Measurements from ENCODE around the gene MEF2D.

Gene MEF2D

DNA sequence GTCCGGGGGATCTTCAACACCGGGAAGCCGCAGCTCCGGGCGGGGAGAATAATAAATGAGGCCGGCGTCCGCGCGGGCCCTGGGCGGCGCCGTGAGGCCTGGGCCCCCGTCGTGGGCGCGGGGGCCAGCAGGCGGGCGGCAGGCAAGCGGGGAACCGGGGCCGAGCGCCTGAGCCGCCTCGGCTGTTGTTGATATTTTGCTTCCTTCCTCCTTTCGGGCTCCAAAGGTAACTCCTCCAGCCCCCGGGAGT is at the start of gene MEF2D:
MEF2D (minus strand) TSS at position 233 of the 250 bp plus-strand sequence. CDS start 17,483 bp downstream, outside the sequence.
- ATAC-seq (replicated peaks; ENCODE audit: extremely low read depth, poor library complexity, severe bottlenecking) (no peak), DNase-seq (ENCODE audit: low spot score in 2 of 2) (no peak)
- peaks cover 77% of the 10 kb centered on the region for H3K4me1 Mint-ChIP-seq
- no peaks in the 10 kb centered on the region for H3K9me3 Mint-ChIP-seq
- H3K27me3 Mint-ChIP-seq: no peaks in the 10 kb centered on the region
- H3K4me3 Mint-ChIP-seq: peak within 1 kb of the TSS; percentile 87
- peaks cover 33% of the 10 kb centered on the region for H3K36me3 Mint-ChIP-seq (ENCODE audit: insufficient read depth)
- H3K27ac Mint-ChIP-seq (ENCODE audit: low read depth): peak within 1 kb of the TSS; percentile 99

DNA sequence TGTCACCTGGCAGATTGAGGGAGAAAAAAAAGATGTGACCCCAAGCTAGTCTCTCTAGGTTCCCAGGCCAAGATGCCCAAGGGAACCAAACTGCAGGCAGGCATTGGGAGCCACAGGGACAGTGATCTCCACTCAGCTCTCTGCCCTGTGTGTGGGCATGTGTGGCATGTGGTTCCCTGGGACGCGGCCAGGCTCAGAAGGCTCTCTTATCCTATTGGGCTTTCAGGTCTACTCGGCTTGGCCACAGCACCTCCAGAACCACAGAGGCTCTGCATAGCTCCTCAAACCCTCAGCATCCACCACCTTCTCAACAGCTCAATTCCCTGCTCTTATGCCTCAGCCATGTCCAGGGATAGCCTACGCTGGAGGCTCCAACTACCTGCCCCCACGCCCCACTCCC is 49.8 kb upstream of the MEF2D start:
- no peaks in the 10 kb centered on the region for H3K4me1 Mint-ChIP-seq

DNA sequence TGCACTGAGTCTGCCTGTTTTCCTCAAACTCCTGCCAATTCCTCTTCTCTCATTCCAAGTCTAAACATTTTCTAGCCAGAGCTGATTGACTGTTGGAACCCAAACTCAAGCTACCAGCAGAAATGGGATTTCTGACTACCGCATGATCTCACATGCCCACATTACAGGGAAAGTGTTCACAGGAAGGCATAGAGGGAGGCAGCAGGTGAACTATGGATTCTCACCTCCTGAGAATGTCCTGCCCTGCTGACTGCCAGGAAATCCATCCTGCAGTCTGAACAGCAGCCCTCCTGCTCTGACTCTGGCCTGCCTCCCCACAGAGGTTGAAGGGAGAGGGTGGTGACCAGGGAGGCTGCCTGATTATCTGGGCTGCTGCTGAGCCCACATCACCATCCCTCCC is 49.3 kb upstream of the MEF2D start:
- ATAC-seq (replicated peaks; ENCODE audit: extremely low read depth, poor library complexity, severe bottlenecking) (no peak), DNase-seq (ENCODE audit: low spot score in 2 of 2) (no peak)
- H3K27ac Mint-ChIP-seq (ENCODE audit: low read depth): no peak overlapping the region
- H3K4me1 Mint-ChIP-seq: no peaks in the 10 kb centered on the region
- no peak overlapping the region for H3K4me3 Mint-ChIP-seq
- no peaks in the 10 kb centered on the region for H3K27me3 Mint-ChIP-seq
- no peaks in the 10 kb centered on the region for H3K9me3 Mint-ChIP-seq
- no peaks in the 10 kb centered on the region for H3K36me3 Mint-ChIP-seq (ENCODE audit: insufficient read depth)

More for the DNA sequence above, 49.8 kb upstream of the MEF2D start:
- H3K4me3 Mint-ChIP-seq: no peak overlapping the region
- ATAC-seq (replicated peaks; ENCODE audit: extremely low read depth, poor library complexity, severe bottlenecking) (no peak), DNase-seq (ENCODE audit: low spot score in 2 of 2) (no peak)
- H3K9me3 Mint-ChIP-seq: no peaks in the 10 kb centered on the region
- no peaks in the 10 kb centered on the region for H3K27me3 Mint-ChIP-seq
- no peak overlapping the region for H3K27ac Mint-ChIP-seq (ENCODE audit: low read depth)
- H3K36me3 Mint-ChIP-seq (ENCODE audit: insufficient read depth): no peaks in the 10 kb centered on the region

DNA sequence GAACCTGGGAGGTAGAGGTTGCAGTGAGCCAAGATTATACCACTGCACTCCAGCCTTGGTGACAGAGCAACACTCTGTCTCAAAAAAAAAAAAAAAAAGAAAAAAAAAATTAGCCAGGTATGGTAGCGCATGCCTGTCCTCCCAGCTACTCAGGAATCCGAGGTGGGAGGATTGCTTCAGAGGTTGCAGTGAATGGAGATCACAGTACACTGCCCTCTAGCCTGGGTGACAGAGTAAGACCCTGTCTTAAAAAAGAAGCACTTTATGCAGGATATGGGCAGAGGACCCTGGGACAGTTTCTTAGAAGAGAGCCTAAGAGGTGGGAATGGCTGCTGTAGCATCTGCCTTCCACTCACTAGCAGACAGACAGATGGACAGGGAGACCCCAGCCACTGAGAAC is 48.8 kb upstream of the MEF2D start:
- H3K4me1 Mint-ChIP-seq: no peaks in the 10 kb centered on the region
- no peaks in the 10 kb centered on the region for H3K27me3 Mint-ChIP-seq
- H3K4me3 Mint-ChIP-seq: no peak overlapping the region
- no peaks in the 10 kb centered on the region for H3K36me3 Mint-ChIP-seq (ENCODE audit: insufficient read depth)
- no peak for ATAC-seq (replicated peaks; ENCODE audit: extremely low read depth, poor library complexity, severe bottlenecking)
- H3K9me3 Mint-ChIP-seq: no peaks in the 10 kb centered on the region
- DNase-seq (ENCODE audit: low spot score in 2 of 2): no peak
- no peak overlapping the region for H3K27ac Mint-ChIP-seq (ENCODE audit: low read depth)

DNA sequence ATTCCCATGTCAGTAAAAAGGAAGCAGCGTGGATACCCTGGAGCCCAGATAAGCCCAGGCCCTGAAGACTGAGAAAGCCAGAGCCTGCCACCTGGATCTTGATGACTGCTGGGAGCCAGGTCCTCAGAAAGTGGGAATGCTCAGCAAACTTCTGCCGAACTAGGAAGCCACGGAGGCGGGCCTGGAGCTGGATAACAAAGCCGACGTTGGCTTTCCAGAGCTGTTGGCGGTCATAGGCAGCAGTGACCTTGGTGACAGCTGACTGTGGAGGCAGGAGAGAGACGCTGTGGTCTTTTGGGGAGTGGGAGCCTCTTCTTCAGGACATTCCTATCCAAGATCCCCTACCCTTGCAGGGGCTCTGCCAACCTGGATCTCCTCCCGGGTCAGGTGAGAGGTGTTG is 47.4 kb upstream of the MEF2D start:
- ATAC-seq (replicated peaks; ENCODE audit: extremely low read depth, poor library complexity, severe bottlenecking): no peak
- no peak for DNase-seq (ENCODE audit: low spot score in 2 of 2)
- Mint-ChIP-seq H3K27me3 (no peaks in the 10 kb centered on the region), H3K4me3 (no peak overlapping the region), H3K9me3 (no peaks in the 10 kb centered on the region), H3K27ac (ENCODE audit: low read depth) (no peak overlapping the region), H3K4me1 (peaks cover 2% of the 10 kb centered on the region), H3K36me3 (ENCODE audit: insufficient read depth) (no peaks in the 10 kb centered on the region)

DNA sequence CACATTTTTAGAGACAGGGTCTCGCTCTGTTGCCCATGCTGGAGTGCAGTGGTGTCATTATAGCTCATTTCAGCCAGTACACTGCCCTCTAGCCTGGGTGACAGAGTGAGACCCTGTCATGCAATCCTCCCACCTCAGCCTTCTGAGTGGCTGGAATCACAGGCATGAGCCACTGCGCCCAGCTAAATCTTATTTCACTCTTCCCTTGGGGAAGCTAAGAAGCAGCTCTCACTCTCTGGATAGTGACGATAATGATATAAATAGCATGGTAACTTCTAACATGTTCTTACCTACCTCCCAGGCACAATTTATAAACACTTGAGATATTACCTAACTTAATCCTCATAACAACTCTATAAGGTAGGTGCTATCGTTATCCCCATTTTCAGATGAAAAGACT is 46.9 kb upstream of the MEF2D start:
- Mint-ChIP-seq H3K4me1 (peaks cover 4% of the 10 kb centered on the region), H3K27ac (ENCODE audit: low read depth) (no peak overlapping the region), H3K36me3 (ENCODE audit: insufficient read depth) (no peaks in the 10 kb centered on the region), H3K4me3 (no peak overlapping the region), H3K9me3 (no peaks in the 10 kb centered on the region), H3K27me3 (no peaks in the 10 kb centered on the region)
- DNase-seq (ENCODE audit: low spot score in 2 of 2) (no peak), ATAC-seq (replicated peaks; ENCODE audit: extremely low read depth, poor library complexity, severe bottlenecking) (no peak)

DNA sequence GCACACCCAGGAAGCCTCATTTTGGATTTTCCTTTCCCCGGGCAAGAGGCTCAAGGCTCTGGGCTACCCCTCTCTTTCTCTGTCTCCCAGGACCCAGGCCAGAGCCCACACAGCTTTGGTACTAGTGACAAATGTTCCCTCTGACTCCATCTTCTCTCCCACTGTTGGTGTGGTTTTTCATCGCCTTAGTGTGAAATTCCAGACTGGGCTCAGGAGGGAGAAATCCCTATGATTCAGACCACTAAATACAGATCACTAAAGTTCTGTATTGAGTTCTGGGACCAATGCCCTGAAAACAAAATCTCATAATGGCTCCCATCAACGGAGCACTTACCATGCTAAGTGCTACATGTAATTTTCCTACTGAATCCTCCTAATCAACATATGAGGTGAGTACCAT is 45.7 kb upstream of the MEF2D start:
- Mint-ChIP-seq H3K9me3 (no peaks in the 10 kb centered on the region), H3K27ac (ENCODE audit: low read depth) (no peak overlapping the region), H3K36me3 (ENCODE audit: insufficient read depth) (no peaks in the 10 kb centered on the region), H3K4me3 (no peak overlapping the region), H3K27me3 (no peaks in the 10 kb centered on the region), H3K4me1 (peaks cover 4% of the 10 kb centered on the region)
- DNase-seq (ENCODE audit: low spot score in 2 of 2) (no peak), ATAC-seq (replicated peaks; ENCODE audit: extremely low read depth, poor library complexity, severe bottlenecking) (no peak)

DNA sequence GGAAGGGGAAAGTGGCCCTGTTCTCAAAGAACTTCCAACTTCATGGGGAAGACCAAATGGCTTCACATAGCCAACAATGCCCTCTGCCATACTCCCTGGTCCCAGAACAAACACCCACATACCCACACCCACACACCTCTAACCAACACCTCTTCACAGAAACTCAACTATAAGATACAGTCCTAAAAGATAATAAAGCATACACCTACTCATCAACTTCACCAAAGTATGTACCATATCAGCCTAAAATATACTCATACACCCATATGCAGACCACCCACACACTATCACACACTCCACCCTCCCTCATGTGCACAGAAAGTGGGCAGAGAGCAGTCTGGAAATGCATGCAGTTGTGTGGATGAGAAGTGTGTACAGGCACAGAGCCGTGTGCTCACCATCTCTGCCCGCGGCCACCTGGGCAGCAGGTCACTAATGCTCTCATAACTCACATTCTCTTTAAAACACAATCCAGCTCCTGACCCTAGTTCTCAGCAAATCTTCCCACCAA is 44.1 kb upstream of the MEF2D start:
- Mint-ChIP-seq H3K9me3 (no peaks in the 10 kb centered on the region), H3K27ac (ENCODE audit: low read depth) (no peak overlapping the region), H3K4me1 (peaks cover 4% of the 10 kb centered on the region)

DNA sequence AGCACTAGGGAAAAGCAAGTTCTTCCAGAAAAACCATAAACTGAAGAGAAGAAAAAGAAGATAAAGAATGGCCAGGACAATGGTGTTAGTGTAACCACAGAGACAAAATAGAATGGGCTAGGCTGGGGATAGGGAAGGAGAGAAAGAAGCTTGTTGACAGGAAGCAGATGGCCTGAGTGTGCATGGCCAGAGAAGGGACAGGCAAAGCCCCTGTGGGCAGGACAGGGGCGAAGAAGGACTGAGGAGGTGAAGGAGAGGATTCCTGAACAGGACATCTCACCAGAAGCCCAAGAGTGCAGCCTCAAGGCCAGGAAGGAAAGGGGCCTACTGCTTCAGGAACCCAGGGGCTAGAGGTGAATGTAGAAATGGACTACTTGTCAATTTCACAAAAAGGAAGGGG is 42.5 kb upstream of the MEF2D start:
- no peak for ATAC-seq (replicated peaks; ENCODE audit: extremely low read depth, poor library complexity, severe bottlenecking)
- H3K9me3 Mint-ChIP-seq: no peaks in the 10 kb centered on the region
- DNase-seq (ENCODE audit: low spot score in 2 of 2): no peak
- H3K36me3 Mint-ChIP-seq (ENCODE audit: insufficient read depth): no peaks in the 10 kb centered on the region
- H3K27me3 Mint-ChIP-seq: no peaks in the 10 kb centered on the region
- peaks cover 4% of the 10 kb centered on the region for H3K4me1 Mint-ChIP-seq
- H3K4me3 Mint-ChIP-seq: no peak overlapping the region
- no peak overlapping the region for H3K27ac Mint-ChIP-seq (ENCODE audit: low read depth)

More for the DNA sequence above, 44.1 kb upstream of the MEF2D start:
- Mint-ChIP-seq H3K27me3 (no peaks in the 10 kb centered on the region), H3K36me3 (ENCODE audit: insufficient read depth) (no peaks in the 10 kb centered on the region), H3K4me3 (no peak overlapping the region)
- no peak for ATAC-seq (replicated peaks; ENCODE audit: extremely low read depth, poor library complexity, severe bottlenecking)
- no peak for DNase-seq (ENCODE audit: low spot score in 2 of 2)

DNA sequence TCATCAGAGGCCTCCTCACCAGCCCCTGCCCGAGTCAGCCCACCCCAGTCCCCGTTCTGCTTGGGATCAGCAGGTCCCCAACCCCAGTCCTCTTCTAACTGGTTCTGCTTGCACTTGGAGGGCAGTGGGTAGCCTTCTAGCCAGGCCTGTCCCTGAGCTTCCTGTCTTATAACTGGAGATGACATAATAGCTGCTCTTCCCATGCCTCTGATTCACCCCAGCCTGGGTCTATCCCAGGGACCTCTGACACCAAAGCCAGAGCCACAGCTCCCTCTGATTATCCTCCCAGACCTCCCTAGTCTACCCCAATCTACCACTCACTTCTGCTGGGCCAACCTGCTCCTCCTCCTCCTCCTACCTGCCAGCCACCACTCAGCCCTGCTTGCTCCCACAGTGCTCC is 40.4 kb upstream of the MEF2D start:
- H3K27ac Mint-ChIP-seq (ENCODE audit: low read depth): no peak overlapping the region
- ATAC-seq (replicated peaks; ENCODE audit: extremely low read depth, poor library complexity, severe bottlenecking) (no peak), DNase-seq (ENCODE audit: low spot score in 2 of 2) (no peak)
- H3K4me3 Mint-ChIP-seq: no peak overlapping the region
- peaks cover 4% of the 10 kb centered on the region for H3K4me1 Mint-ChIP-seq
- H3K27me3 Mint-ChIP-seq: no peaks in the 10 kb centered on the region
- no peaks in the 10 kb centered on the region for H3K9me3 Mint-ChIP-seq
- H3K36me3 Mint-ChIP-seq (ENCODE audit: insufficient read depth): no peaks in the 10 kb centered on the region

DNA sequence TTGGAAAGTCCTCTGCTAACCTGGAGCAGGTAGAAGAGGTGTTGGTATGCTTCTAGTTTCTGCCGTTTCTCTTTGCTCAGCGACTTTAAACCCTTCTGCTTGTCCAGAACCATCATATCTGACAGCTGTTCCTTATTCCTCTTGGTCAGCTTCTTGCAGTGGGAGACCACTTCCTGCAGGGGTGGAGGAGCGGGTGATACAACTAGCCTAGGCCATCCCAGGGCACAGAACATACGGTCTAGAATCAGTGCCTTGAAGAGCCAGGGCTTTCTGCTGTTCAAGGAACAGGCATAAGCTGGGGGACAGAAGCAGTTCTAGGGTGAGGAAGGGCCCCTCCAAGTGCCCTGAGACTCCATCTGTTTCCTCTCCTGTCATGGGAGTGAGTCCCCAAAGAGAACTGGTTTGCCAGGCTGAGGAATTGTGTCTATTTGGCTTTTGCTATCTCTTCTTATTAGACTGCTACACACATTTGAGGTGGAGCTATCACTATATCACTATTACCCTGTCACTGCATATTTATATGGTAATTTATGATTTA is 39.3 kb upstream of the MEF2D start:
- H3K27me3 Mint-ChIP-seq: no peaks in the 10 kb centered on the region
- H3K27ac Mint-ChIP-seq (ENCODE audit: low read depth): no peak overlapping the region
- H3K36me3 Mint-ChIP-seq (ENCODE audit: insufficient read depth): no peaks in the 10 kb centered on the region
- no peak overlapping the region for H3K4me3 Mint-ChIP-seq
- ATAC-seq (replicated peaks; ENCODE audit: extremely low read depth, poor library complexity, severe bottlenecking): no peak
- DNase-seq (ENCODE audit: low spot score in 2 of 2): no peak
- peaks cover 4% of the 10 kb centered on the region for H3K4me1 Mint-ChIP-seq
- H3K9me3 Mint-ChIP-seq: no peaks in the 10 kb centered on the region

DNA sequence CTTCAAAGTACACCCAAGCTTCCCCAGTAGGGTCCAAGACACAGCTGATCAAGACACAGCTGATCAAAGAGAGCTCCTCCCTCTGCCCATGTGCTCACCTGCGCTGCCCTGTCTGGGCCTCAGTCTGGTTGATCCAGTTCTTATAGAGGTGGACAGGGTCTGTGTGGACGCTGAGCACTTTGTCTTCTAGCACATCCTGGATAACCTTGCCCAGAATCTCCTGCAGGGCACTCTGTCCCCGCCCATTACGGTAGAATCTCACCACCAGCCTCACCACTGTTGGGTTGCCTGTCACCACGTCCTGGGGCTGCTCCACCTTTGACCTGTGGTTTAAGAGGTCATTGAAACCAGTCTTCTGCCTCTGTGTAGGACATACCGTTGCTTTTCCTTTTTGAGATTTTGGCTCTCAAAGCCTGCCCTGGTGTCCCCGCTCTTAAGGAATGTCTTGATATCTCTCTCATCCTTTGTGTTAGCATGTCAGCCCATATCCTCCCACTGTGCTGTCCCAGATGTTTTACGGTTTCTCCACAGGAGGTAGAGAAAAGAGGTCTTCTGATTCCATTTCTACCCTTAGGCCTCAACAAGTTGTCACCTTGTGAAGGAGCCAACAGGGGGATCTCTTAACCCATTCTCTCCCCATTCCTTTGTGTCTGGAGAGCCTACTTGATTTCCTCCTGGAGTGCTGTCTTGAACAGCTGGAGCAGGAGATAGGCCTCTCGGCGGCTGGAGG is 38.3 kb upstream of the MEF2D start:
- no peak for ATAC-seq (replicated peaks; ENCODE audit: extremely low read depth, poor library complexity, severe bottlenecking)

DNA sequence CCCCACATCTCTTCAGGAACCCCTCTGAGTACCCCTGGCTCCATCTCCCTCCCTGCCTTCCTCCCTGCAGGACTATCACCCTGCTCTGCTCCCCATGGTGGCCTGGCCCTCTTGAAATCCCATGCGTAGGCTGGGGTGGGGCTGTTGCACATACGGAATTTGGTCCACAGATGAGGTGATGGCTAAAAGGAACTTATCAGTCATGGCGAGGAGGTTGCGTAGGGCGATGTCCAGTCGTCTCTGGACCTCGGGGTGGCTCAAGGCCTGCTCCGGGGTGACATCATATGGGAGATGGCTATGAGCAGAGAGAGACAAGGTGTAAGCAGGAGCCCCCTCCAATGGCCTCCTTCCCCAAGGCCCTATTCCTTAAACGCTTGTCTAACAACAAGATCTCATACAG is 36.5 kb upstream of the MEF2D start:
- Mint-ChIP-seq H3K36me3 (ENCODE audit: insufficient read depth) (peaks cover 3% of the 10 kb centered on the region), H3K27ac (ENCODE audit: low read depth) (no peak overlapping the region)

More for the DNA sequence above, 38.3 kb upstream of the MEF2D start:
- H3K27me3 Mint-ChIP-seq: no peaks in the 10 kb centered on the region
- H3K27ac Mint-ChIP-seq (ENCODE audit: low read depth): no peak overlapping the region
- no peak for DNase-seq (ENCODE audit: low spot score in 2 of 2)
- peaks cover 2% of the 10 kb centered on the region for H3K36me3 Mint-ChIP-seq (ENCODE audit: insufficient read depth)
- peaks cover 4% of the 10 kb centered on the region for H3K4me1 Mint-ChIP-seq
- no peaks in the 10 kb centered on the region for H3K9me3 Mint-ChIP-seq
- H3K4me3 Mint-ChIP-seq: no peak overlapping the region

More for the DNA sequence above, 36.5 kb upstream of the MEF2D start:
- Mint-ChIP-seq H3K27me3 (no peaks in the 10 kb centered on the region), H3K9me3 (no peaks in the 10 kb centered on the region), H3K4me3 (no peak overlapping the region), H3K4me1 (no peaks in the 10 kb centered on the region)
- DNase-seq (ENCODE audit: low spot score in 2 of 2) (no peak), ATAC-seq (replicated peaks; ENCODE audit: extremely low read depth, poor library complexity, severe bottlenecking) (no peak)

All from central memory CD8-positive, alpha-beta T cell (primary cell).